Measurements from ENCODE around the gene TARP.
"Not testable (repeated sequence)": the region's sequence is repeated elsewhere in the genome, so short reads cannot be mapped to it uniquely, and the experiment has no call there.

Gene TARP

GRCh38 chr7:38296059-38296857 lies 22.8 kb upstream of the TARP start:
- no peak for DNase-seq

DNA sequence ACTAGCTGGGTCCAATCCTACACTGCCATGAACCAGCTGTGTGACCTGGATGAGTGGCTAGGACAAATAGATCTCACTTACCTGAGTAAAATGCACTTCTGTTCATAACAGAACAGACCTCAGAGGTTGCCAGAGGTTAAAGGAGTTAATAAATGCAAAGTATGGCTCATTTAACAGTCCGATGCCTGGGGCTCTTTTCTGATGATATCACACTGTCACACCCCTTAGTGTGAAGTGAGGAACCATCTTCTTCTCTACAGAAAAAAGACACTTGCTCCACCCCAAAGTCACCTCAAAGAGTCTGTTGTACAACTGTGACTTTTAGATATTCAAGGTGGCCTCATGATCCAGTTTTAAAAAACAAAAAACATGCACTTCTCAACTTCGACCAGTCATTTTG lies 21.5 kb upstream of the TARP start:
- no peak for DNase-seq

GRCh38 chr7:38292442-38292841 lies 19.0 kb upstream of the TARP start:
- no peak for DNase-seq

DNA sequence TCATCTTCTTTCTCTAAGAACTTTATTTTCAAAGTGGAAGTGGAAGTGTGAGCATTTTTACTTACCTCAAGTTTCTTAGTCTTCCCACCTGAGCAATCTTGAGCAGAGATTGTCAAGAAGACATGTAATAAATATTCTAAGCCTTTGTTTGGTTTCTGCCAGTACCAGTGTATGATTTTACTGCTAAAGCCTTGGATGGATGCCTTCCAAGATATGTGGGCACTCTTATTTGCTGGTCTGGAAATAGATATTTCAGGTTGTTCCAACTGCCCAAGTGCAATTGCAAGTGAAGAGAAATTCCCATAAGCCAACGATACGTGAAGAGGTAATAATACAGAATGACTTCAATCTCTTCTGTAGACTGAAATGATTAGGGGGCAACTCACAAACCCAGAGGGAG lies 18.2 kb upstream of the TARP start:
- DNase-seq, result no peak

DNA sequence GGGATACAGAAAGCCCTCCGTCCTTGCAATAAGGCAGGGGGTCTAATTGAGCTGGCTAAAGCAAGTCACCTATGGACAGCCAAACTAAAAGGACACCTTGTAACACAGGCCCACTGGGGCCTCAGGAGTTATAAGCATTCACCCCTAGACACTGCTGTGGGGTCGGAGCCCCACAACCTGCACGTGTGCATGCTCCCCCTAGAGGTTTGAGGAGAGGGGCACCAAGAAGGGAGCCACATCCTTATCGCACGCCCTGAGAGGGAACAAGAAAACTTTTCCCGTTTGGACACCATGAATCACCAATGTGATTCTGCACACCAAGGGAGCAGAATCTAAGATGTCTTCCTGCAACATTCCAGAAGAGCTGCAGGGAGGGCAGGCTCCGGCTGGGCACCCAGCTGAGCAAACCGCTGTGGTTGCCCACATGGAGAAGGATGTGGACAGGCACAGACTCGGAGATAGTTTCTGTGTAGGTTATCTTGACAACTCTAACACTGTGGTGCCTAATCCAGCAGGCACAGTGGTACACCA lies 17.7 kb upstream of the TARP start:
- no peak for DNase-seq

DNA sequence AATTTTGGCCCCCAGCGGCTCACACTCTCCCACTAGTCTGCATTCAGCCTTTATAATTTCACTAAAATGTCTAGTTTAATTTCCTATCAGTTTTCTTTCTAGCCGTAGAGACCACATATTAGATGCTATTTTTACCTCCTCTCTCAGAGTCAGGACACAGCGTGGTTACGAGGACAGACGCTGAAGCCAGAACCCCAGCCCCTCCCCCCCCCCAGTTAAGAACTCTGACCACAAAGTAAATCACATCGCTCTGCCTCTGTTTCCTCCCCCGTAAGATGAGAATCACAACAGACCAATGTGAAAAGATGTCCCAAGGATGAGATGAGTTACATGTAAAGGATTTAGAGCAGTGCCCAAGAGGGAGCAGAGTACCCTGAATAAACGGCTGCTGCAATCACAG lies 11.1 kb upstream of the TARP start:
- no peak for DNase-seq

DNA sequence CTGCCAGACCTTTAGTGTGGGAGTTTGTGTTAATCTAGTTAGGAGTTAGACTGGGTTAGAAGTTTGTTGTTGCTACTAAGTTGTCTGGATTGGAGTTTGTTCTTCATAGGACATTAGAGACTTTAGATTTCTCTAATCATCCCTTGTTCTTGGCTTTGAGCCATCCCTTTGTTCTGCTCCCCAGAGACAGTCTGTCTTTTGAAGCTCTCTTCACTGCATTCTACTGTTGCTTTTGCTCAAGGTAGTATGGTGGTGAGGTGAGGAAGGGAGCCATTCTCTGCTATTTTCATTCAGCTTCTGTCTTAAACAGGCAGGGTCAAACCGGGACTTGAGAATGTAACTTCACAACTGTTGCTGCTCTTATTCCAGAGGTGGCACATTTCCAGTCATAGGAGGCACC lies 10.4 kb upstream of the TARP start:
- no peak for DNase-seq

GRCh38 chr7:38283107-38283506 lies 9.7 kb upstream of the TARP start:
- no peak for DNase-seq

- DNase-seq, result no peak
Observed at GRCh38 chr7:38282081-38282480, 8.6 kb upstream of the TARP start.

GRCh38 chr7:38281266-38281665 lies 7.8 kb upstream of the TARP start:
- no peak for DNase-seq

DNA sequence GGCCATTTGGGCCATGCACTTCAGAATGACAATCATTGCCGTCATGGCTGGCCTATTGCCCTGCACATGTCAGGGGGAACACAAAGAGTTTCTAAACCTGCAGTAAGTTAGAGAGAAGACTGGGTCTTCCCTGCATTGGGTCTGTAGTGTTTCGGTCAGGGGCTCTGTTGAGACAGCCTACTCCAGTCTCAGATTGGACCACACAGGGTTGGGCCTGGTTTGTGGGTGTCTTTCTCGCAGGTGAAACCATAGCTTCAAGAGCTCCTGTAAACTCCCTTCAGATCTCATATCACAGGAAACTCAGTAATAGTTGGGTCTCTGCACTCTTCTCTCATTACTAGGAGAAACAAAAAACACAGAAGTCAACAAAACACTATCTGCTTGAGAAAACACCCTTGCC lies 7.3 kb upstream of the TARP start:
- DNase-seq, result no peak

GRCh38 chr7:38280000-38280399 lies 6.6 kb upstream of the TARP start:
- no peak for DNase-seq

- DNase-seq, result no peak
Observed at GRCh38 chr7:38276096-38276877, 2.9 kb upstream of the TARP start.

DNA sequence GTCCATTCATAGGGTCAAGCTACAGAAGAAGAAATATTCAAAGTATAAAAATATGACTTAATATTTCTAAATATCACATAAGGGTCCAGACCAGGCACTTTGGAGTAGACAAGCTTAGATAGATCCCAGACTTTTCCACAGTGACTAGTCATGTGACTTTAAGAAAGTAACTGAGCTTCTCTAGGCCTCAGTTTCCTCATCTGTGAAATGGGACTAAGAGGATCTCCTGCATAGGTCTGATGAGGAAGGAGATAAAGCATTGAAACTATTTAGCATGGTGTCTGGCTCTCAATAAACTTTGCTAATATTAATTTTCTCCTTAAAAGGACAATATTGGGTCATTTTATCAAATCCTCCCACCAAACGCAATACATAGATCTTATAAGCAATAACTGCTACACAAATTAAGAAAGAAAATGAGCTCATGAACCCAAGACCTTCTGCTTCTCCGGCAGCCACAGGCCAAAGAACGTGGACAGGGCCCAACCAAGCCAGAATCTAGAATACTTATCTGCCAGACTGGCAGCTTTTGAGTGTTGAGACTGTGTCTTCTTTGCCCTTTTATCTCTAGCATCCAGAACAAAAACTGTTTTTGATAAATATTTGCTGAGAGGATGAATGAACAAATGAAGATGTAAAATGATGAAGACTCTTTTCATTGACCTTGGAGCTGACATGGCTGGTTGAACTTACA lies 1.6 kb upstream of the TARP start:
- DNase-seq, result no peak

DNA sequence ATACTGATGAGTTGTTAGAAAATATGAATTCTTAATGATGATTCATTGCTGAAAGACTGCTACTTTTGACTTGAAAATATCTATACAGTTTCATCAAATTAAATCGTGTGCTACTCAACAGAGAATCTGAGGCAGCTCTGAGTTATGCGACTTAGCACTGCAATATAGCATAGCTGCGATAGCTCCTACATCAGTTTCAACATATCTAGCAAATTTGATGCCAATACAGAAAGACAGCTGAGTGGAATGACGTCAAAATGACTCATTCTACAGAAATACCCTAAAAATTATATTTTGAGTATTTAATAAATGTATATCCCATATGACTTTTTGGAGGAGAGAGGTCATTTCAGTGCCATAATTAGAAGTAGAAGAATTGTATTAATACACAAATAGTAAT lies 1.1 kb upstream of the TARP start:
- DNase-seq, result no peak

DNA sequence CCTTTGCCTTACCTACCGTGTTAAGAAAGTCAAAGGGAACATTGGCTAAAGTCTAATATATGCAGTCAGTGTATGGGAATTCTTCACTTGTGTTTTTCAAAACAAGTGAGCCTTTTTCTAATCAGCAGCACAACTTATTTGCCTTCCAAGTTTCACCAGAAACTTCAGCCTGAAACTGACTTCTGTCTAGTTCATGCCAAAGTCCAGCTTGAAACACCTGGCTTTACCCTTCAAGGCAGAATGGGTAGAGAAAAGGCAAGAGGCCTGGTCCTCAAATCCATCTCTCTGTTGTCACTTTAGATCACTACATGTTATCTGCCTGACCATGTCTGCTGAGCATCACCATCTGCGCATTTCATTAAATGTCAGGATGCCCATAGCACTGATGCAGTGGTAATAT lies 3.0 kb downstream of the TARP start:
- not testable (repeated sequence) for DNase-seq

- not testable (repeated sequence) for DNase-seq
Observed at GRCh38 chr7:38269704-38270346, 3.6 kb downstream of the TARP start.

DNA sequence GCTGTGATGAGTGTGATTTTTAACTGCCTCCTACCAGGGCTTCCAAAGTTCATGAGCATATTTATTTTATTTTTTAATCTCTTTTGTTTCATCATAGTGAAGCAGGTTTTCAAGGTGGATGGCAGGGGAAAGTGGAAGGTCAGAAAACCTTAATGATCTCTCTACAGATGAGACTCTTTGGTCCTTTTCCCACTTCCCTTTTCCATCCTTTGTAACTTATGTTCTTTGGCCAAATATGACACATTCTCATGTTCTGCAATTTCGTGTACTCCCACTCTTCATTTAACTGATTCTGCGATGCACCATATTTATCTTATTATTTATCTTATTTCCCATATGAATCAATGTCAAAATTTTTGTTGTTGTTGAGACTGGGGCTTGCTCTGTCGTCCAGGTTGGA lies 7.5 kb downstream of the TARP start:
- DNase-seq, result not testable (repeated sequence)

GRCh38 chr7:38264602-38265001 lies 8.8 kb downstream of the TARP start:
- DNase-seq, result not testable (repeated sequence)

DNA sequence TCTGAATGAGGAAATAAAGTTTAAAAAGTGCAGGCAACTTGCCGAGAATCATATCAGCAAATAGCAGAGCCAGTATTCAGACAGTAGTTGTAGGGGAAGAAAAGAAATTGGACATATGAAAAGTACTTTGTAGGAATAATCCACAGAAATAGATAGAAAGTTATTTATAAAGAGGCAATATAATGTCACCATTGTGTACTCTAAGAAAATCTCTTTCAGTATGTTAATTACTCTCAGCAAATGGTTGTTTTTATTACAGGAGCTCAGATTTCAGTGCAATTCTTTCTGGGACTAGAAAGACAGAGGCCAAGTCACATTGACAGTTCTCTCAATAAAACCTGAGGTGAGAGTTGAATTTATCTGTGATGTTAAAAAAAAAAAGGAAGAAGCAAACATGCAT lies 10.2 kb downstream of the TARP start:
- DNase-seq, result not testable (repeated sequence)

DNA sequence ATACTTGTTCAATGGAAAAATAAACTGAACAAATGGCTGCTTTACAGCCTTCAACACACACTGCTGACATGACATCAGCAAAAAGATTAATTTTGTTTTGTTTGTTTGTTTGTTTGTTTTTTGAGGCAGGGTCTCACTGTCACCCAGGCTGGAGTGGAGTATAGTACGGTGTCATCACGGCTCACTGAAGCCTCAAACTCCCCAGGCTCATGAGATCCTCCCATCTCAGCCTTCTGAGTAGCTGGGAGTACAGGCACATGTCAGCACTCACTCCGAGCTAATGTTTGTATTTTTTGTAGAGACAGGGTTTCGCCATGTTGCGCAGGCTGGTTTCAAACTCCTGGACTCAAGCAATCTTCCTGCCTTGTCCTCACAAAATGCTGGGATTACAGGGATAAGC lies 10.9 kb downstream of the TARP start:
- DNase-seq, result no peak

DNA sequence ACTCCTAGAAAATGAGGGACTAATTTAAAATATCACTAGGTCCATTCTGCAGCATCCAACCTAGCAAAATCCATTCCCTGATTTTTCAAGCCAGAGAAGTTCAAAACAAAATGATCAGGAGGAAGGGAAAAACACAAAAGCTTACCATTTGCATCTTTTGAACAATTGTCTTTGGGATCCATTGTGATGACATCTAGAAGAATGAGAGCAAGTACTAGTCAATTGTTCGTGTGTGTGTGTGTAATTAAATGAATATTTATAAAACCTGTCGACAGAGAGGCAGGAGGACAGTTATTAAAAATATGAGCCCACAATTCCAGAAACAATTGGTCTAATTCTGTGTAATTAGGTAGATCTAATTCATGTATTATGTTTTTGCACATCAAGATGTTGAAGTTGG lies 11.4 kb downstream of the TARP start:
- not testable (repeated sequence) for DNase-seq

DNA sequence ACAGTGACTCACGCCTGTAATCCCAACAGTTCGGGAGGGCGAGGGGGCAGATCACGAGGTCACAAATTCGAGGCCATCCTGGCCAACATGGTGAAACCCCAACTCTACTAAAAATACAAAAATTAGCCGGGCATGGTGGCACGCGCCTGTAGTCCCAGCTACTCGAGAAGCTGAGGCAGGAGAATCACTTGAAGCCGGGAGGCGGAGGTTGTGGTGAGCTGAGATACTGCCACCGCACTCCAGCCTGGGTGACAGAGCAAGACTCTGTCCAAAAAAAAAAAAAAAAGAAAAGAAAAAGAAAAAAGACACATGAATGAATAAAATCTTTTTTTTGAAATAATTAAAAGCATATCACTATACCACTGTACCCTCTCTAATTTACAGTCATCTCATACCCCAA lies 11.8 kb downstream of the TARP start:
- not testable (repeated sequence) for DNase-seq

All from activated T-cell treated with anti-CD3 and anti-CD28 coated beads, Interleukin-2, amount 50 U/mL, for 48 hours (primary cell).